HUES48 (cell line): Measurements from ENCODE around the gene SUDS3.
"Not testable (repeated sequence)": the region's sequence is repeated elsewhere in the genome, so short reads cannot be mapped to it uniquely, and the experiment has no call there.

Experiments used
- H3K27ac ChIP-seq: one replicate; pipeline ENCODE4 v1.7.0; 2013; ENCODE audit warnings: low read depth, low read length, inconsistent platforms
- H3K27me3 ChIP-seq: 2 replicates; pipeline ENCODE4 v1.6.1; 2013; ENCODE audit warnings: mild to moderate bottlenecking, low read length; ENCODE audit not compliant: control insufficient read depth, insufficient read depth
- H3K36me3 ChIP-seq: 2 replicates; pipeline ENCODE4 v1.6.1; 2013; ENCODE audit warnings: low read length; ENCODE audit not compliant: control insufficient read depth, insufficient read depth
- H3K4me1 ChIP-seq: 2 replicates; pipeline ENCODE4 v1.6.1; 2013; ENCODE audit warnings: mild to moderate bottlenecking, low read length; ENCODE audit not compliant: control insufficient read depth, insufficient read depth
- H3K4me3 ChIP-seq: 2 replicates; pipeline ENCODE4 v1.5.1; 2013; ENCODE audit warnings: mild to moderate bottlenecking, low read depth, low read length
- H3K9ac ChIP-seq: 2 replicates; pipeline ENCODE4 v1.6.1; 2013; ENCODE audit warnings: mild to moderate bottlenecking, low read depth, low read length, moderate library complexity
- H3K9me3 ChIP-seq: 2 replicates; pipeline ENCODE4 v1.6.1; 2013; ENCODE audit warnings: low read length; ENCODE audit not compliant: control insufficient read depth, insufficient read depth

The SUDS3 gene

GRCh38 chr12:118398524-118398923, 22.2 kb downstream of the SUDS3 start:
- no peak overlapping the region for H3K27ac ChIP-seq
- no peak overlapping the region for H3K4me3 ChIP-seq
- no peaks in the 10 kb centered on the region for H3K27me3 ChIP-seq
- H3K9me3 ChIP-seq = no peaks in the 10 kb centered on the region
- peaks cover 95% of the 10 kb centered on the region for H3K36me3 ChIP-seq
- H3K4me1 ChIP-seq = no peaks in the 10 kb centered on the region
- H3K9ac ChIP-seq = no peak overlapping the region

GRCh38 chr12:118398940-118399339, 22.6 kb downstream of the SUDS3 start:
- no peak overlapping the region for H3K27ac ChIP-seq
- H3K27me3 ChIP-seq = no peaks in the 10 kb centered on the region
- no peak overlapping the region for H3K4me3 ChIP-seq
- no peaks in the 10 kb centered on the region for H3K4me1 ChIP-seq
- no peak overlapping the region for H3K9ac ChIP-seq
- H3K9me3 ChIP-seq = no peaks in the 10 kb centered on the region
- peaks cover 98% of the 10 kb centered on the region for H3K36me3 ChIP-seq

- Histone ChIP-seq H3K9ac (no peak overlapping the region), H3K36me3 (peaks cover 95% of the 10 kb centered on the region), H3K27ac (no peak overlapping the region)
These were observed 25.9 kb downstream of the SUDS3 start for GRCh38 chr12:118402251-118402650.

GRCh38 chr12:118404876-118405521, 28.6 kb downstream of the SUDS3 start:
- H3K27ac ChIP-seq = no peak overlapping the region
- no peaks in the 10 kb centered on the region for H3K9me3 ChIP-seq
- H3K9ac ChIP-seq = no peak overlapping the region
- no peaks in the 10 kb centered on the region for H3K27me3 ChIP-seq
- H3K4me1 ChIP-seq = no peaks in the 10 kb centered on the region
- H3K4me3 ChIP-seq = no peak overlapping the region
- peaks cover 86% of the 10 kb centered on the region for H3K36me3 ChIP-seq

More at GRCh38 chr12:118402251-118402650, 25.9 kb downstream of the SUDS3 start:
- H3K27me3 ChIP-seq = no peaks in the 10 kb centered on the region
- no peaks in the 10 kb centered on the region for H3K4me1 ChIP-seq
- H3K9me3 ChIP-seq = no peaks in the 10 kb centered on the region
- H3K4me3 ChIP-seq = no peak overlapping the region

- H3K9me3 ChIP-seq, H3K4me1 ChIP-seq, H3K9ac ChIP-seq, H3K27me3 ChIP-seq, H3K27ac ChIP-seq, H3K4me3 ChIP-seq: not testable (repeated sequence)
- H3K36me3 ChIP-seq = peaks cover 82% of the 10 kb centered on the region
These were observed 31.9 kb downstream of the SUDS3 start for GRCh38 chr12:118408241-118408640.

DNA sequence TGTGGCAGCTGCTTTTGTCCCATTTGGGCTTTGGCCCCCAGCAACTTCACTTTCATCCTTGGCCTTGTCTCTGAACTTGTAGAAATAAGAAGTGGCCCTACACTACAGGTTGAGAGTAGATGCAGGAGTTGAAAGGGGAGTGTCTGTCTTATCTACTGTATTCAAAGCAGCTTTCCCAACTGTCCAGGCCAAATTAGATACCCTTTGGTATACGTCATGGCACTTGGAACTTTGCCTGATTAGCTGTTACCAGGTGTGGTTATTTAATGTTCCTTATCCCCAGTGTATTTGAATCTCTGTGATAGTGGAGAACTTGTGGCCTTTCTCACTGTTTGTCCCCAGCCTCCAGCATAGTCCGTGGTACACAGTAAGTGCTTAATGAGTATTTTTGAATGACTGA, 33.5 kb downstream of the SUDS3 start:
- Histone ChIP-seq H3K9ac (no peak overlapping the region), H3K4me1 (no peaks in the 10 kb centered on the region), H3K36me3 (peaks cover 84% of the 10 kb centered on the region), H3K9me3 (no peaks in the 10 kb centered on the region; the same call in 1 of the 2 replicates), H3K27ac (no peak overlapping the region), H3K4me3 (no peak overlapping the region), H3K27me3 (no peaks in the 10 kb centered on the region)

DNA sequence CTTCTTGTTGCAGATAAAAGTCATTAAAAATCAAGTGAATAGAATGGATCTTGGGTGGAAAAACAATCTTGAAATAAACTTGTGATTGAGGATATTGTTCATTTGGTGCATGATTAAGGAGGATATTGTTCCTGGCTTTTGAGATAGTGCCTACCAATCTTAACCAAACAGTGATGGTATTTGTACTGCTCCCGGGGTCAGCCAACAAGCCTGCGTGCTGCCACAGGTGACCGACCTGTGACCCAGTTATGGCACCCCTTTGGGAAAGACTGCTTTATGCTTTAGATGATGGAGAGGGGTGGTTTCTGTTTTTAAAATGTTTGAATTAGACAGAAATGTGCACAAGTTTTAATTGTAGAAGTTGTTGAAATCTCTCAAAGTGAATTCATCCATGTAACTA, 41.6 kb downstream of the SUDS3 start:
- peaks cover 47% of the 10 kb centered on the region for H3K36me3 ChIP-seq
- H3K4me1 ChIP-seq = no peaks in the 10 kb centered on the region
- no peak overlapping the region for H3K9ac ChIP-seq
- no peaks in the 10 kb centered on the region for H3K27me3 ChIP-seq
- H3K27ac ChIP-seq = no peak overlapping the region
- H3K4me3 ChIP-seq = no peak overlapping the region
- H3K9me3 ChIP-seq = no peaks in the 10 kb centered on the region

GRCh38 chr12:118418385-118419057, 42.2 kb downstream of the SUDS3 start:
- H3K9me3 ChIP-seq = no peaks in the 10 kb centered on the region
- H3K9ac ChIP-seq = no peak overlapping the region
- peaks cover 41% of the 10 kb centered on the region for H3K36me3 ChIP-seq
- no peak overlapping the region for H3K4me3 ChIP-seq
- no peaks in the 10 kb centered on the region for H3K4me1 ChIP-seq
- no peak overlapping the region for H3K27ac ChIP-seq
- H3K27me3 ChIP-seq = no peaks in the 10 kb centered on the region

GRCh38 chr12:118420673-118421072, 44.3 kb downstream of the SUDS3 start:
- no peaks in the 10 kb centered on the region for H3K27me3 ChIP-seq

GRCh38 chr12:118424884-118425283, 48.5 kb downstream of the SUDS3 start:
- Histone ChIP-seq H3K4me3 (no peak overlapping the region), H3K27me3 (no peaks in the 10 kb centered on the region), H3K4me1 (no peaks in the 10 kb centered on the region), H3K27ac (no peak overlapping the region), H3K9ac (no peak overlapping the region), H3K9me3 (no peaks in the 10 kb centered on the region), H3K36me3 (no peaks in the 10 kb centered on the region)

More at GRCh38 chr12:118420673-118421072, 44.3 kb downstream of the SUDS3 start:
- no peaks in the 10 kb centered on the region for H3K9me3 ChIP-seq
- no peak overlapping the region for H3K27ac ChIP-seq
- no peak overlapping the region for H3K4me3 ChIP-seq
- peaks cover 19% of the 10 kb centered on the region for H3K36me3 ChIP-seq
- H3K4me1 ChIP-seq = no peaks in the 10 kb centered on the region
- no peak overlapping the region for H3K9ac ChIP-seq

GRCh38 chr12:118425364-118425763, 49.0 kb downstream of the SUDS3 start:
- H3K9ac ChIP-seq = no peak overlapping the region
- H3K4me1 ChIP-seq = no peaks in the 10 kb centered on the region
- no peaks in the 10 kb centered on the region for H3K36me3 ChIP-seq
- no peaks in the 10 kb centered on the region for H3K9me3 ChIP-seq
- H3K27me3 ChIP-seq = no peaks in the 10 kb centered on the region
- no peak overlapping the region for H3K27ac ChIP-seq
- H3K4me3 ChIP-seq = no peak overlapping the region
